Natural killer cell treated with Interleukin-12 subunit alpha and Interleukin-12 subunit beta and Interleukin-15 and Interleukin-18, amount 100 ng/mL, for 72 hours (primary cell): ENCODE measurements around the gene TMEM214. TPM values are rescaled to one million over a fixed set of nuclear protein-coding genes. Genes with fewer than 3 reads are reported as not detected.

Source experiments
- ATAC-seq, 2 donors: fragments of 150-1000 bp; cut with Tn5 transposase in 1 of 2; sonication (Bioruptor Pico), chemical (Tn5 transposase) in 1 of 2; 2 replicates each; pipeline ENCODE4 v1.10.0; 2021
- DNase-seq: peaks from one replicate; pipeline ENCODE4 v3.0.0; 2022; ENCODE audit warnings: low spot score
- H3K27ac Mint-ChIP-seq, 2 donors: 1 replicate in 1 of 2; 2 replicates in 1 of 2; pipeline ENCODE4 v1.8.0; 2022; ENCODE audit warnings: mixed read lengths in 2 of 2, mild to moderate bottlenecking in 1 of 2, moderate library complexity in 1 of 2
- H3K27me3 Mint-ChIP-seq, 2 donors: 1 replicate in 1 of 2; 2 replicates in 1 of 2; pipeline ENCODE4 v1.8.0; 2022; ENCODE audit warnings: mixed read lengths in 2 of 2
- H3K36me3 Mint-ChIP-seq: one replicate; pipeline ENCODE4 v1.8.0; 2022; ENCODE audit warnings: mixed read lengths
- H3K4me1 Mint-ChIP-seq, 2 donors: 1 replicate in 1 of 2; 2 replicates in 1 of 2; pipeline ENCODE4 v1.8.0; 2022; ENCODE audit warnings: low read depth in 2 of 2, mixed read lengths in 2 of 2, mild to moderate bottlenecking in 1 of 2
- H3K4me3 Mint-ChIP-seq: one replicate; pipeline ENCODE4 v1.8.0; 2022; ENCODE audit warnings: mixed read lengths
- H3K9me3 Mint-ChIP-seq: 2 replicates; pipeline ENCODE4 v1.8.0; 2022; ENCODE audit warnings: mixed read lengths
- total RNA-seq, 2 donors: library from RNA; stranded (reverse); gene quantifications; one replicate each; pipeline ENCODE4 v1.2.3, GENCODE V29; 2022

TMEM214 gene
- 100 to 1,000 TPM; 132 to 176 TPM for total RNA-seq

- no peaks in the 10 kb centered on the region for H3K36me3 Mint-ChIP-seq
- H3K4me3 Mint-ChIP-seq, result peak within 1 kb of the TSS; percentile 97
- H3K27ac Mint-ChIP-seq, result peak within 1 kb of the TSS; percentile 80 to 95
- no peaks in the 10 kb centered on the region for H3K9me3 Mint-ChIP-seq
- peak; percentile 91 for DNase-seq
- peak; percentile 99 for ATAC-seq
- H3K27me3 Mint-ChIP-seq, result no peaks in the 10 kb centered on the region
- peaks cover 29 to 36% of the 10 kb centered on the region in 2 donors for H3K4me1 Mint-ChIP-seq
Measured at GRCh38 chr2:27032495-27033252, at the start of gene TMEM214. TMEM214 (plus strand) TSS chr2:27032965; CDS start chr2:27033016, 51 bp downstream.

- Mint-ChIP-seq H3K27me3 (peaks cover 0 to 6% of the 10 kb centered on the region in 2 donors), H3K4me3 (no peak overlapping the region), H3K4me1 (peaks cover 0 to 5% of the 10 kb centered on the region in 2 donors), H3K9me3 (no peaks in the 10 kb centered on the region), H3K27ac (no peak overlapping the region), H3K36me3 (no peaks in the 10 kb centered on the region)
- no peak for ATAC-seq
- DNase-seq, result no peak
Measured at GRCh38 chr2:26983746-26984145, 49.0 kb upstream of the TMEM214 start.

- Mint-ChIP-seq H3K27ac (no peak overlapping the region), H3K9me3 (no peaks in the 10 kb centered on the region), H3K4me1 (no peaks in the 10 kb centered on the region), H3K27me3 (peaks cover 0 to 2% of the 10 kb centered on the region in 2 donors), H3K4me3 (no peak overlapping the region), H3K36me3 (no peaks in the 10 kb centered on the region)
- no peak for DNase-seq
- no peak for ATAC-seq
Measured at GRCh38 chr2:26985807-26986206, 47.0 kb upstream of the TMEM214 start.

GRCh38 chr2:26986576-26986975 lies 46.2 kb upstream of the TMEM214 start:
- H3K27me3 Mint-ChIP-seq, result peaks cover 0 to 2% of the 10 kb centered on the region in 2 donors
- DNase-seq (no peak), ATAC-seq (no peak)
- no peaks in the 10 kb centered on the region for H3K9me3 Mint-ChIP-seq
- H3K27ac Mint-ChIP-seq, result no peak overlapping the region
- H3K4me3 Mint-ChIP-seq, result no peak overlapping the region
- H3K4me1 Mint-ChIP-seq, result no peaks in the 10 kb centered on the region
- H3K36me3 Mint-ChIP-seq, result no peaks in the 10 kb centered on the region

GRCh38 chr2:26988058-26988860 lies 44.5 kb upstream of the TMEM214 start:
- ATAC-seq (no peak), DNase-seq (no peak)
- no peak overlapping the region for H3K27ac Mint-ChIP-seq
- H3K36me3 Mint-ChIP-seq, result no peaks in the 10 kb centered on the region
- no peaks in the 10 kb centered on the region for H3K9me3 Mint-ChIP-seq
- no peaks in the 10 kb centered on the region for H3K4me1 Mint-ChIP-seq
- no peak overlapping the region for H3K4me3 Mint-ChIP-seq
- H3K27me3 Mint-ChIP-seq, result peaks cover 0 to 2% of the 10 kb centered on the region in 2 donors

- ATAC-seq (no peak), DNase-seq (no peak)
- H3K36me3 Mint-ChIP-seq, result no peaks in the 10 kb centered on the region
- H3K4me3 Mint-ChIP-seq, result no peak overlapping the region
- no peaks in the 10 kb centered on the region for H3K4me1 Mint-ChIP-seq
- no peaks in the 10 kb centered on the region for H3K9me3 Mint-ChIP-seq
- peaks cover 0 to 2% of the 10 kb centered on the region in 2 donors for H3K27me3 Mint-ChIP-seq
- H3K27ac Mint-ChIP-seq, result no peak overlapping the region
Measured at GRCh38 chr2:26989156-26989555, 43.6 kb upstream of the TMEM214 start.

GRCh38 chr2:26991717-26992116 lies 41.0 kb upstream of the TMEM214 start:
- no peak for ATAC-seq
- H3K27ac Mint-ChIP-seq, result no peak overlapping the region
- no peak overlapping the region for H3K4me3 Mint-ChIP-seq
- H3K27me3 Mint-ChIP-seq, result peaks cover 0 to 2% of the 10 kb centered on the region in 2 donors
- H3K4me1 Mint-ChIP-seq, result no peaks in the 10 kb centered on the region
- no peaks in the 10 kb centered on the region for H3K9me3 Mint-ChIP-seq
- no peaks in the 10 kb centered on the region for H3K36me3 Mint-ChIP-seq
- DNase-seq, result no peak

- no peak for DNase-seq
- Mint-ChIP-seq H3K4me1 (no peaks in the 10 kb centered on the region), H3K27me3 (peaks cover 2 to 3% of the 10 kb centered on the region in 2 donors), H3K9me3 (no peaks in the 10 kb centered on the region), H3K4me3 (no peak overlapping the region), H3K36me3 (no peaks in the 10 kb centered on the region), H3K27ac (no peak overlapping the region)
- no peak for ATAC-seq
Measured at GRCh38 chr2:26993768-26994167, 39.0 kb upstream of the TMEM214 start.

- H3K36me3 Mint-ChIP-seq, result no peaks in the 10 kb centered on the region
- H3K27me3 Mint-ChIP-seq, result peaks cover 7 to 8% of the 10 kb centered on the region in 2 donors
- H3K27ac Mint-ChIP-seq, result no peak overlapping the region
- no peaks in the 10 kb centered on the region for H3K4me1 Mint-ChIP-seq
- no peak overlapping the region for H3K4me3 Mint-ChIP-seq
- DNase-seq, result no peak
- H3K9me3 Mint-ChIP-seq, result no peaks in the 10 kb centered on the region
- ATAC-seq, result no peak
Measured at GRCh38 chr2:26994983-26995382, 37.8 kb upstream of the TMEM214 start.

- ATAC-seq (no peak), DNase-seq (no peak)
- peaks cover 8% of the 10 kb centered on the region in 2 donors for H3K27me3 Mint-ChIP-seq
- no peak overlapping the region for H3K27ac Mint-ChIP-seq
- H3K36me3 Mint-ChIP-seq, result no peaks in the 10 kb centered on the region
- no peak overlapping the region for H3K4me3 Mint-ChIP-seq
- H3K4me1 Mint-ChIP-seq, result no peaks in the 10 kb centered on the region
- H3K9me3 Mint-ChIP-seq, result no peaks in the 10 kb centered on the region
Measured at GRCh38 chr2:26997394-26997793, 35.4 kb upstream of the TMEM214 start.

GRCh38 chr2:26998323-26998722 lies 34.4 kb upstream of the TMEM214 start:
- Mint-ChIP-seq H3K9me3 (no peaks in the 10 kb centered on the region), H3K36me3 (no peaks in the 10 kb centered on the region), H3K27ac (no peak overlapping the region), H3K4me3 (no peak overlapping the region), H3K4me1 (no peaks in the 10 kb centered on the region), H3K27me3 (peaks cover 8% of the 10 kb centered on the region in 2 donors)
- DNase-seq (no peak), ATAC-seq (no peak)

- H3K4me3 Mint-ChIP-seq, result no peak overlapping the region
- H3K36me3 Mint-ChIP-seq, result no peaks in the 10 kb centered on the region
- H3K27ac Mint-ChIP-seq, result no peak overlapping the region
- peaks cover 8 to 9% of the 10 kb centered on the region in 2 donors for H3K27me3 Mint-ChIP-seq
- no peaks in the 10 kb centered on the region for H3K9me3 Mint-ChIP-seq
- no peaks in the 10 kb centered on the region for H3K4me1 Mint-ChIP-seq
- DNase-seq (no peak), ATAC-seq (no peak)
Measured at GRCh38 chr2:27000228-27000627, 32.5 kb upstream of the TMEM214 start.

- peaks cover 11 to 13% of the 10 kb centered on the region in 2 donors for H3K27me3 Mint-ChIP-seq
- H3K9me3 Mint-ChIP-seq, result no peaks in the 10 kb centered on the region
- H3K4me3 Mint-ChIP-seq, result no peak overlapping the region
- DNase-seq (no peak), ATAC-seq (no peak)
- H3K36me3 Mint-ChIP-seq, result no peaks in the 10 kb centered on the region
- H3K4me1 Mint-ChIP-seq, result no peaks in the 10 kb centered on the region
- no peak overlapping the region for H3K27ac Mint-ChIP-seq
Measured at GRCh38 chr2:27000995-27001394, 31.8 kb upstream of the TMEM214 start.

GRCh38 chr2:27001950-27002349 lies 30.8 kb upstream of the TMEM214 start:
- no peak for DNase-seq
- Mint-ChIP-seq H3K36me3 (no peaks in the 10 kb centered on the region), H3K4me3 (no peak overlapping the region), H3K27me3 (peaks cover 11 to 13% of the 10 kb centered on the region in 2 donors), H3K9me3 (no peaks in the 10 kb centered on the region), H3K4me1 (no peaks in the 10 kb centered on the region), H3K27ac (no peak overlapping the region)
- ATAC-seq, result no peak
